Measurements from ENCODE around the gene ATP13A5. TPM values are rescaled to one million over a fixed set of nuclear protein-coding genes. Genes with fewer than 3 reads are reported as not detected.

ATP13A5 gene
- total RNA-seq, 1 donor from 2014 or later, result not detected

- H3K9me3 ChIP-seq, result no peaks in the 10 kb centered on the region
- no peak for TF ChIP-seq POLR2AphosphoS5 (IDR thresholded peaks at IDR 0.05; ENCODE audit: insufficient read depth in 1 of 2, low read depth in 1 of 2)
- TF ChIP-seq CTCF (IDR thresholded peaks at IDR 0.05), result no peak
- TF ChIP-seq POLR2A (IDR thresholded peaks at IDR 0.05), result no peak
- no peak overlapping the region for H3K4me3 ChIP-seq
- no peaks in the 10 kb centered on the region for H3K36me3 ChIP-seq
- no peak for DNase-seq (ENCODE audit: extremely low spot score in 2 of 2)
- H3K27me3 ChIP-seq, result no peaks in the 10 kb centered on the region
- no peak overlapping the region for H3K27ac ChIP-seq
- intact Hi-C loops (cut with DNase I), result no loop called here
- H3K4me1 ChIP-seq, result no peaks in the 10 kb centered on the region
Measured at GRCh38 chr3:193348686-193349085, 29.9 kb downstream of the ATP13A5 start.

GRCh38 chr3:193347521-193348501 lies 30.7 kb downstream of the ATP13A5 start:
- DNase-seq (ENCODE audit: extremely low spot score in 2 of 2), result no peak
- Histone ChIP-seq H3K27ac (no peak overlapping the region), H3K4me3 (no peak overlapping the region), H3K36me3 (no peaks in the 10 kb centered on the region), H3K27me3 (no peaks in the 10 kb centered on the region), H3K4me1 (no peaks in the 10 kb centered on the region), H3K9me3 (no peaks in the 10 kb centered on the region)
- intact Hi-C loops (cut with DNase I), result no loop called here
- TF ChIP-seq POLR2A (IDR thresholded peaks at IDR 0.05), result no peak
- no peak for TF ChIP-seq CTCF (IDR thresholded peaks at IDR 0.05)
- TF ChIP-seq POLR2AphosphoS5 (IDR thresholded peaks at IDR 0.05; ENCODE audit: insufficient read depth in 1 of 2, low read depth in 1 of 2), result no peak

DNA sequence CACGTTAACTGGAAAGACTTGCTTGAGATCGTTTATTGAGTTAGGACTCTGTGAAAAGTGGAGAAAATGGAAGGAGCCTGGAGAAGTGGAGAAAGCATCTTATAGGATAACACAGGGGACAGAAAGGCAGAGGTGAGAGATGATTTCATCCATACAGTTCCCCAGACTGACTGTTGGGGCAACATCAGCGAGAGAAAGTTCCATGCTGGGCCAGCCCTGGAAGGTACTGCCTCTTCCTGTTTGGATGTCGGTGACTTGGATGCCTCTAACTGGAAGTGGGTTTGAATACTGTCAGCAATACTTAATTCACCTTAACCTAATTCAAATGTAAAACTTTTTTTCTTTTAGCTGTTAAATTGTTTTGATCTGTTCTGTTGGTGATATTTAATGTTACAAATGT lies 32.3 kb downstream of the ATP13A5 start:
- intact Hi-C loops (cut with DNase I), result no loop called here
- Histone ChIP-seq H3K4me3 (no peak overlapping the region), H3K4me1 (no peaks in the 10 kb centered on the region), H3K9me3 (no peaks in the 10 kb centered on the region), H3K27ac (no peak overlapping the region), H3K27me3 (no peaks in the 10 kb centered on the region), H3K36me3 (no peaks in the 10 kb centered on the region)
- TF ChIP-seq POLR2A (IDR thresholded peaks at IDR 0.05) (no peak), CTCF (IDR thresholded peaks at IDR 0.05) (no peak), POLR2AphosphoS5 (IDR thresholded peaks at IDR 0.05; ENCODE audit: insufficient read depth in 1 of 2, low read depth in 1 of 2) (no peak)
- DNase-seq (ENCODE audit: extremely low spot score in 2 of 2), result no peak

DNA sequence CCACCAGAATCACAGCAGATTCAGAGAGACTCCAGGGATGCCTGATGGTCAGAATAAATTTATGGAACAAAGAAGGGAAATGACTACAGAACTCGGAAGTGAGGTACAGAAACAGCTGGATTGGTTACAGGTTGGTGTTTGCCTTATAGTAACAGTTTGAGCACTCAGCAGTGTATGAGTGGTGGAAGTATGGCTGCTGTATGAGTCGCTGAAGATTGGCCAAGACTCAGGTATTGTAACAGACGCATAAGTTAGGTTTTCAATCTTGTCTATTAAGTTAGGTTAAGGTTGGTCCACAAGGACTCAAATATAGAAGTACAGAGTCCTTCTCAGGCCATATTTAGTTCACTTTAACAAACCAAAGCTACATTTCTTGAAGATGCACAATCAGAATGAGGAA lies 33.1 kb downstream of the ATP13A5 start:
- Histone ChIP-seq H3K27me3 (no peaks in the 10 kb centered on the region), H3K4me3 (no peak overlapping the region), H3K36me3 (no peaks in the 10 kb centered on the region), H3K4me1 (no peaks in the 10 kb centered on the region), H3K9me3 (no peaks in the 10 kb centered on the region), H3K27ac (no peak overlapping the region)
- intact Hi-C loops (cut with DNase I), result no loop called here
- no peak for DNase-seq (ENCODE audit: extremely low spot score in 2 of 2)
- TF ChIP-seq POLR2AphosphoS5 (IDR thresholded peaks at IDR 0.05; ENCODE audit: insufficient read depth in 1 of 2, low read depth in 1 of 2), result no peak

DNA sequence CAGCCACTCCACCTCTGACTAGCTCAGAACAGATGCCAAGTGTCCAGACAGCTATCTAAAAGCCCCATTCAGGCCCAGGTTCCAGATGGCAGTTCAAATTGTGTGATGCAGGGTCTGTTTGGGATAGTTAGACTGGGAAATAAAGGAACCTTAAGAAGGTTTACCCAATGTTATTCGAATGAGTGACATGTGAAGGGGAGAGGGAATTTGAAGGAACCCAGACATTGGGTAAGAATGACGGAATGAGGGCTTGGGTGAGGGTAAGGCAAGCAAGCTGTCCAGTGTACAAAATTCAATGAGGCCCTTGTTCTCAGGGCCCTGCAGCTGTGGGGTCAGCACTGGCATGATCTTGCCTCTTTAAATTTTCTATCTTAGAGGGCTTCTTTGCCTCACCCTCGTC lies 34.1 kb downstream of the ATP13A5 start:
- Histone ChIP-seq H3K27ac (no peak overlapping the region), H3K36me3 (no peaks in the 10 kb centered on the region), H3K27me3 (no peaks in the 10 kb centered on the region), H3K9me3 (no peaks in the 10 kb centered on the region), H3K4me3 (no peak overlapping the region), H3K4me1 (no peaks in the 10 kb centered on the region)
- DNase-seq (ENCODE audit: extremely low spot score in 2 of 2), result no peak
- TF ChIP-seq POLR2AphosphoS5 (IDR thresholded peaks at IDR 0.05; ENCODE audit: insufficient read depth in 1 of 2, low read depth in 1 of 2) (no peak), POLR2A (IDR thresholded peaks at IDR 0.05) (no peak), CTCF (IDR thresholded peaks at IDR 0.05) (no peak)
- intact Hi-C loops (cut with DNase I), result no loop called here

All from vagina (tissue), 2 donors.